ENCODE data around the gene CACNA2D2. TPM values are rescaled to one million over a fixed set of nuclear protein-coding genes. Genes with fewer than 3 reads are reported as not detected.

CACNA2D2 gene
- total RNA-seq, 1 donor from 2014 or later, result 17.3 TPM

DNA sequence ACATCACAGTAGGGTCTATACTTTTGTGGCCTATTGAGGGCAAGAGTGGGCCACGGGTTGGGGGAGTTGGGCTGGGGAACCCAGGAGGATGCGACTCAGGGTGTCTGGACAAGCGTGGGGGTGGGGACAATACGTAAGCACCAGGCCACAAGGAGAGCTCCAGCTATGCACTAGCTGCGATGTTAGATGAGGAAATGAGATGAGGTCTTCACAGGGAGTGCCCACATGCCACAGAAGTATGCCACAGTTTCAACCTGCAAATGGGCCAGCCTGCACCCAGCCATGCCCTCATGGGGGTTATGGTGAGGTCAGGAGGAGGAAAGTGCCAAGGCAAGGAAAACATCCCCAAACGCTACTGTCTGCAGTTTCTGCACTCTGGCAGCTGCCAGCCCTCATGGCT lies 30.5 kb downstream of the CACNA2D2 start:
- no peak for DNase-seq (ENCODE audit: low spot score)
- Mint-ChIP-seq H3K27ac (ENCODE audit: unreplicated experiment) (no peak overlapping the region), H3K36me3 (ENCODE audit: low read depth, unreplicated experiment) (no peaks in the 10 kb centered on the region), H3K9me3 (ENCODE audit: unreplicated experiment) (no peaks in the 10 kb centered on the region), H3K4me3 (ENCODE audit: unreplicated experiment) (no peak overlapping the region), H3K27me3 (ENCODE audit: unreplicated experiment) (peaks cover 10% of the 10 kb centered on the region), H3K4me1 (ENCODE audit: unreplicated experiment) (no peaks in the 10 kb centered on the region)
- no peak for TF ChIP-seq CTCF (IDR thresholded peaks at IDR 0.05; ENCODE audit: unreplicated experiment)

DNA sequence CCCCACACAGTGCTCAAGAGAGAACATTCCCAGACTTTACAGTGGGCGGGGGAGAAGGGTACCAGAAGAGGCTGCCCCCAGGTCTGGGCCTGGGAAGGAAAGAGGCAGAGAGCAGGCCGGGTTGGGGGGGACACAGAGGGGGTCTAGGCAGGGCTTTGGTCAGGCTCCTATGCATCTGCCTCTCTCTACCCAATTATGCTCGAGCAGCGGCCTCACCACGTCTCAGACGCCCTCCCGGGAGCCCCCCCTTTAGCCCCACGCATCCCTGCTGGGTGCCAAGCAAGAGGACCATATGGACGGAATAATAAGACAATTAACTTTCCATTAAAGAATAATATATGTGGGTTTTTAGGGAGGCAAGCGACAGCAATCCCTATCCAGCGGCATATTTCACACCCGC lies 32.8 kb downstream of the CACNA2D2 start:
- TF ChIP-seq CTCF (IDR thresholded peaks at IDR 0.05; ENCODE audit: unreplicated experiment), result no peak
- H3K4me1 Mint-ChIP-seq (ENCODE audit: unreplicated experiment), result no peaks in the 10 kb centered on the region
- H3K27ac Mint-ChIP-seq (ENCODE audit: unreplicated experiment), result no peak overlapping the region
- no peak overlapping the region for H3K4me3 Mint-ChIP-seq (ENCODE audit: unreplicated experiment)
- H3K36me3 Mint-ChIP-seq (ENCODE audit: low read depth, unreplicated experiment), result no peaks in the 10 kb centered on the region
- H3K27me3 Mint-ChIP-seq (ENCODE audit: unreplicated experiment), result peaks cover 10% of the 10 kb centered on the region
- no peaks in the 10 kb centered on the region for H3K9me3 Mint-ChIP-seq (ENCODE audit: unreplicated experiment)
- no peak for DNase-seq (ENCODE audit: low spot score)

DNA sequence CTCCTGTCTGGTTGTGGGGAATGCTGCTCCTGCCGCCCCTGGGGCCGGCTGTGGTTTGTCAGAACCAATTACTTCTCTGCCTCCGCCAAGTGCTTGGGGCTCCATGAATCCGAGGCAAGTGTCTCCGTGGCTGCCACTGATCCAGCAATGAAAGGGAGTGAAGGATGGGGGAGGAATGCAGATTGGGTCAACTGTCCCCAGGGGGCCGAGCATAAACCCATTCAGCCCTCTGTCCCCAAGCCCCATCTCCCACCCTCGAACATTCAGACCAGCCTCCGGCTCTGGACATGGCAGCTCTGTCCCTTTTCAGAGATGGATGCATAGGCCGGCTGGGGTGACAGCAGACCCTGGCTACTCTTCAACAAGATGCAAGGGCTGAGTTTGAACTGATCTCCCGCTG lies 35.5 kb downstream of the CACNA2D2 start:
- no peaks in the 10 kb centered on the region for H3K9me3 Mint-ChIP-seq (ENCODE audit: unreplicated experiment)
- H3K27ac Mint-ChIP-seq (ENCODE audit: unreplicated experiment), result no peak overlapping the region
- H3K4me3 Mint-ChIP-seq (ENCODE audit: unreplicated experiment), result no peak overlapping the region
- H3K27me3 Mint-ChIP-seq (ENCODE audit: unreplicated experiment), result peaks cover 6% of the 10 kb centered on the region
- no peak for TF ChIP-seq CTCF (IDR thresholded peaks at IDR 0.05; ENCODE audit: unreplicated experiment)
- peaks cover 7% of the 10 kb centered on the region for H3K4me1 Mint-ChIP-seq (ENCODE audit: unreplicated experiment)
- DNase-seq (ENCODE audit: low spot score), result no peak
- no peaks in the 10 kb centered on the region for H3K36me3 Mint-ChIP-seq (ENCODE audit: low read depth, unreplicated experiment)

- no peak for TF ChIP-seq CTCF (IDR thresholded peaks at IDR 0.05; ENCODE audit: unreplicated experiment)
- Mint-ChIP-seq H3K4me3 (ENCODE audit: unreplicated experiment) (no peak overlapping the region), H3K4me1 (ENCODE audit: unreplicated experiment) (peaks cover 13% of the 10 kb centered on the region), H3K9me3 (ENCODE audit: unreplicated experiment) (no peaks in the 10 kb centered on the region), H3K27ac (ENCODE audit: unreplicated experiment) (no peak overlapping the region), H3K36me3 (ENCODE audit: low read depth, unreplicated experiment) (no peaks in the 10 kb centered on the region), H3K27me3 (ENCODE audit: unreplicated experiment) (peaks cover 6% of the 10 kb centered on the region)
- no peak for DNase-seq (ENCODE audit: low spot score)
These were observed 37.3 kb downstream of the CACNA2D2 start for GRCh38 chr3:50466177-50466576.

GRCh38 chr3:50464569-50464968 lies 38.9 kb downstream of the CACNA2D2 start:
- Mint-ChIP-seq H3K27me3 (ENCODE audit: unreplicated experiment) (peaks cover 6% of the 10 kb centered on the region), H3K4me1 (ENCODE audit: unreplicated experiment) (peaks cover 13% of the 10 kb centered on the region), H3K9me3 (ENCODE audit: unreplicated experiment) (no peaks in the 10 kb centered on the region), H3K27ac (ENCODE audit: unreplicated experiment) (no peak overlapping the region), H3K4me3 (ENCODE audit: unreplicated experiment) (no peak overlapping the region), H3K36me3 (ENCODE audit: low read depth, unreplicated experiment) (no peaks in the 10 kb centered on the region)
- TF ChIP-seq CTCF (IDR thresholded peaks at IDR 0.05; ENCODE audit: unreplicated experiment), result no peak
- no peak for DNase-seq (ENCODE audit: low spot score)
